T follicular helper cell (primary cell): Measurements from ENCODE around the gene TFAP2A.

Experiments
- DNase-seq: peaks from one replicate; pipeline ENCODE4 v3.0.0-alpha.2; 2020; ENCODE audit warnings: low read depth

The TFAP2A gene

DNA sequence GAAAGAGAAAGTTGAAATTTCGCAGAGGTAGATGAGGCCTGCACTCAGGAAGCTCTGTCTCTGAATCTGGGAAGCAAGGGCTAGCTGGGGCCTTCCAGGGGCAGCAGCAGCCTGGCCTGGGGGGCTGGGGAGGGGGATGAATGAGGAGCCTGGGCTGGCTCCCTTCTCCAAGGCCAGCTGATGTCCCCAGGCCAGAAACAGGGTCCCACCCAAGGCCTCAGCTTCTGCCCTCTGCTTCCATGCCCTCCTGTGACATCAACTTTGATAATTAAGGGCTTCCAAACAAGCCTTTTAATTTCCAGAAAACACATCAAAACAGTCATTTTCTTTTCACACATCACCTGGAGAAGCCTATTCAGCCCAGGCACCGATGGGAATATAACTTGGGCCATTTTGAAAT, 15.4 kb downstream of the TFAP2A start:
- no peak for DNase-seq

DNA sequence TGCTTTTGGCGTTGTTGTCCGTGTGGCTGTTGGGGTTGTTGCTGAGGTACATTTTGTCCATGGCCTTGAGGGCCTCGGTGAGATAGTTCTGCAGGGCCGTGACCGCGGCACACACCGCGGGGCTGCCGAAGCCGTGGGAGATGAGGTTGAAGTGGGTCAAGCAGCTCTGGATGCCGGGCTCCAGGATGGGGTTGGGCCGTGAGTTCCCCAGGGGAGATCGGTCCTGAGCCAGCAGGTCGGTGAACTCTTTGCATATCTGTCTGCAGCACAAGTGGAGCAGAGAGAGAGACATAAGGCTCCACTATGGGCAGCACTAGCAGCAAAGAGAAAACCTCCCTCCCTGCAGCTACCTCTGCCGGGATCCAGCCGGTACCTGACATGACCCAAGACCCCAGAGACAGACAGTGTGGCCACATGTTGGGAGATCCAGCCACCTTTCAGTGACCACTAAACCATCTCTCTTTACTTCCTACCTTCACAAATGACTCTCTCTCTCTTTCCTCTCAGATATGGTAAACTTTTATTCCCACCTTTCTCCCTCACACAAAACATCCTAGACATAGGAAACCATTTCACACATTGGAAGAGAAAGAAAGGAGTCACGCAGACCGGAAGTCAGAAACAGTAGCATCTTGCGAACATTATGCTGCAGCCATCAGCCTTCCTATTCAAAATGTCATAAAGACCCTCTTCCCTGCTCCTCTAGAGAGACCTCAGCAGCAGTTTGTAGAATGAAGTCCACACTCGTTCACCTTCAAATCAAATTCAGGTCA, 16.2 kb downstream of the TFAP2A start:
- DNase-seq: no peak

DNA sequence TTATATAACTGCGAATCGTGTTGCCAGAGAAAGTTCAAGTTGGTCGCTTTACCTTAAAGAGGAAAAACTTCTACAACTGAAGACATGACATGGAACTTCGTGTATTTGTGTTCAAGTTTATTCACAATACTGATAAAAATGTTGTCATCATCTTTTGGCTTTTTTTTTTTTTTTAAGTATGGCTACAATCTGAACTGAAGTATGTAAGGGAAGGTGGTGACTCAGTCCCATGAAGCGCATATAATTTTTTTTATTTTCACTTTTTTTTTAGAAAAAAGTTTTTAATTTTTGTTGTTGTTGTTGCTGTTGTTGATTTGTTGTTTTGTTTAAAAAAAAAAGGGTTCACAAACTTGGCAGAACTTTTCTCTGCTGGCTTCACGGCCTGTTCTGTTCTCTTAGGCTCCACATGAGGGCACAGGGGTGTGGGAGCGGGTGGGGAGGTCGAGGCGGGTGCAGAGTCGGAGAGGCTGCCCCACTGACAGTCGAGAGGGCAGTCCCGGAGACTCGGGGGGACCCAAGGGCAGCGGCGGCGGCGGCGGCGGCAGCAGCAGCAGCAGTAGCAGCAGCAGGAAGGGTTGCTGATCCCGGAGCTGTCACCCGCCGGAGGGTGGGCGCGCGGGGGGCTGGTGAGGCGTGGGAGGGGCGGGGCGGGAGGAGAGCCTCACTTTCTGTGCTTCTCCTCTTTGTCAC, 17.0 kb downstream of the TFAP2A start:
- DNase-seq: no peak

DNA sequence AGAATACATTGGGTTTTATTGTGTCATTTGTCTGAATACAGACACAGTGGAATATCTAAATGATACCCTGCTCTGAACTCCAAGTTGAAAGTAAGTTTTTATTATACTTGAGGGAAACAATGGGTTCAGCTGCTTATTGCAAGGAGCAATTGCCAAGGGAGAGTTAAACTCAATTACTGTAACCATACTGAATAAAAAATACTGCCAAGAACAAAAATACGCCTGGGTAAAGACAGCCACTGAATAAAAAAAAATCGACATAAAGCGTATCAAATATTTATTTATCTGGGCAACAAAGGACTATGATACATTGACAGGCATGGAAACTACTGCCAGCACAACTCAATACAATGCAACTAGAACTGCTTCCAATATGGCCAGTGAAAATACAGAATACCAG, 18.1 kb downstream of the TFAP2A start:
- no peak for DNase-seq

DNA sequence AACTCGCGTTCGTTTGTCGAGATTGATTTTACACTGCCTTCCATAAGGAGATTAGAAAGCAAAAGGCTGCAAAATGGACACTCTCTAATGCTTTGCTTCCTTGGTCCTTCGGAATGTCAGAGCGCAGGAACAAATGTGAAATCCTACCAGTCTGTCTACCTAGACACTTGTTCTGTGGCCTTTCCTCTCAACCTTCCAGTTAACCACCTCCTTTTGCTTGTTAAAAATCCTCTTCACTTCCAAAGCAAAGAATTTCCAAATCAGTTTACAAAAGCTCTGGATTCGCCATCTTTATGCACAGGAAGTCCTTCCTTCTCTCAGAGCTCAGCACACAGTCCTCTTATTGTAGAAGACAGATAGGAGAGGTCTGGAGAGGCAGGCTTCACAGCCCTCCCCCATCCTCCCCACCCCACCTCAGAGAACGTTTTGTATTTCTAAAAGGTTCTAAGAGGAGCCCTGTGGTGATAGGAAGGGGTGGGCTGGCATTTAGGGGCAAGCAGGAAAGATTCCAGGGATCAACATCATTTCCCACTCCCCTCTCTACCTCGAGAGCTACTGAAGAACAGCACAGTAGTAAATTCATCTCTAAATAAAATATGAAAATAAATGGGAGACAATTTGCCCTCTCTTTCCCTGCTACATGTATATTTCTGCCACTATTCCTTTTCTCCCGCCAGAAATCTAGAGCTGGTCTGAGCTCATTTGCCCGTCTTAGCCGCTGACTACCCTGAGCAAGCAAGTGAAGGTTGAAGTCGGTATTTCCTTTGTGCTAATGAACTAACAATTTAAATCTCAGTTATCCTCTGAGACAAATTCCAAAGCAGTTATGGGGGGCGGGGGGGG, 18.9 kb downstream of the TFAP2A start:
- no peak for DNase-seq

DNA sequence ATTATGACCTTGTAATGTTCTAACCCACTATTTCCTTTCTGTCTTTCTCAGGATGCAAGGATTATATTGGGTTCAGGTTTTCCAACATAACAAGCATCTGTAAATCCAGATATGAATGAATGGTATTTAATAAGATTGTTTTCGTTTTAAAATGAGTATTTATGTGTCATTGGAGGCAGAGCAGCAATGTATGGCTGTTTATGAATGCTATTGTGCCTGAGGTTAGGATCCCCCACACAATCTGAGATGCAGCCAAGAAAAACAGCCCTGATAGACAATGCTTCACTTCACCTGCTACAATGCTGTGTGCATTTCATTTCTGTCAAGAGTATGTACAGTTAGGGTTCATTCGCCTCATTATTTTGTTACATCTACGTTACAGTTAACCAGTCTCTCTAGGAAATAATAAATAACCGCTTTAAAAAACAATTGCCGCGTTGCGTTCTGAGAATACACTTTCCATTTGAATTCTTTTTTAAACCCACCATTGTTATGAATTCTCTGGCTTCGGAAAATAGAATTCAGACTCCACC, 19.6 kb downstream of the TFAP2A start:
- DNase-seq: no peak

DNA sequence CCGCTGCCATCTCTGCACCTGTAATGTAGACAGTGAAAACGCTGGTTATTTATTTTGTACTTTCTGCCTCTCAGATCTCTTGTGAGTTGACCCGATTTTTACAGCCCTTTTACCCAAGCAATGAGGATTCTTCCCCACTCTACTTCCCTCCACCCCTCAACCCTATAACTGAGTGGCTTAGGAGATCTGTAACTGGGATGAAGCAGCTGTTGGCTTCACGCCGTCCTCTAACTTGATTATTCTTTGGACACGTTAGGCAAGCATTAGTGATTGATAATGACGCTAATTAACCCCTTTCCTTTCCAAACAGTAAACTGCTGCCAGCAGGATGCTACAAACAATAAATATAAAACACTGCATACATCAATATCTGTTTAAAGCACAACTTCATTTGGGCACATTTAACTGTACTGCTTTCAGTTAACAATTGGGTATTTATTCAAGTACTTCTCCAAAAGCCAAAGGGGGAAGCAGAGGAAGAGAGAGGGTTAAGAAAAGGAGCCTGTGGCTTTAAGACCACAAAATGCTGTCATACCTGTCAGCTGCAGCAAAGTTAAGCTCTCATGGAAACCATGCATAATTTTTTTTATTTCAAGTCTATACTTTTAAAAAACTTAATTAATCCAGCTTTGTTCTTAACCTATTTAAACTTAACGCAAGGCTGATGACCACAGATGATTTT, 21.2 kb downstream of the TFAP2A start:
- DNase-seq: no peak

DNA sequence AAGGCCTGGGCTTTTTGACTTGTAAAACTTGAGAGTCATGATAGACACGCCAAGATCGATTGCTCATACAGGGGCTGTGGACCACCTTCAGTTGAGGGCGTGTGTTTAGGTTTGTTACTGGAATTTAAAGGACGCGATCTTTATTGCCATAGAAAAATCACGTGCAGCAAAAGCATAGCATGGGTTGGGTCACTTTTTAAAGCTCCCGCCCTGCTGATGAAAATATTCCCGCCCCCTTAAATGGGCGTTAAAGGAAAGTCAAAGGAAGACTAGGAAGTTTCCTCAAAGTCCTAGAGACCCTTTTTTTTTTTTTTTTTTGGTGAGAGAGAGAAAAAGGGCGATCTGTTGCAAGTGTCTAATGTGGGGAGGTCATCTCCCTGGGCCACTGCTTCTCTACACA, 23.1 kb downstream of the TFAP2A start:
- no peak for DNase-seq

DNA sequence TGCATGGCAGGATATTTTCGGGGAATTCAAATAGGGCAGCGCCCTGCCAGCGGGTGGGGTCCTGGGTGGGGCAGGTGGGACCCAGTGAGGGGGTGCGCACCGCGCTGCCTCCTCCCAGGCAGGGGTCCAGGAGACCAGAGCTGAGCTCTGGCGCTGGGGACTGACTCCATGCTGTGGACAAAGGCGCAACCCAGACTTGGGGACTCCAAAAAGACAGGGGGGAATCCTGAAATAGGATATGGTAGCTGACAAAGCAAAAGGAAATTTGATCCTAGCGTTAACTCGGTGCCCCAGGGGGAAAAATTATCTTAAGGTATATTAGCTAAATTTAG, 23.6 kb downstream of the TFAP2A start:
- no peak for DNase-seq

DNA sequence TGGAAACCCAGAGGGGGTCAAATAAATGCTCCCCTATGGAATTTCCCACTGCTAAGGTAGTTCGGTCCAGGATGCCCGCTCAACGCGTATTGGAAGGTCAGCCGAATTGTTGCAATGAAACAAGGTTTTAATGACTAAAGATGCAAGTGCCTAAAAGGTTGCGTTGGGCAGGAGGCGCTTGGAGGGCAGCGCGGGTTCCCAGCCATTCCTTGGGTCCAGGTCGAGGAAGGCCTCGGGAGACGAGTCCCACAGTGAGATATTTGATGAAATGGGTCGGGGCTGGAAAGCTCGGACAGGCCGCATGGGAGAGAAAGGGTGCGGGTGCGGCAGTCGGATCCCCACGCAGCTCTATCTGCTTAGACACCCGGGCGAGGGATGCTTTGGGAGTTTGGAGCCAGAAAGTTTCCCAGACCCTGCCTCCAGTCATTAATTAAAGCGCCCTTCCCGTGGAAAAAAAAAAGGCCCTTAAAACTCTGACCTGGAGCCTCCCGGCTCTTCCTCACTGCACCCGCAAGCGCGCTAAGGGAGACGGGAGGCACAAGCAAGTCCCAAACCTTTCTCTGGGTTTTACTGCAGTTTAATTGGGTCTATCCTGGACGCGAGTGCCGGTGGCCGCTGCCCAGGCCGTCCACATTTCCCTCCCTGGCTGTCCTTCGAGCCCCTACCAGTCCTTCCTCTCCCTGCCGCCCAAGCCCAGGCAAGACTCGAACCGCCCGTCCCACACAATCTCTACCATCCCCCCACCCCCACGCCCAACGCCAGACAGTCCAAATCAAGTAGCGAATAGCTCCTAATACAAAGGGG, 24.2 kb downstream of the TFAP2A start:
- DNase-seq: no peak

DNA sequence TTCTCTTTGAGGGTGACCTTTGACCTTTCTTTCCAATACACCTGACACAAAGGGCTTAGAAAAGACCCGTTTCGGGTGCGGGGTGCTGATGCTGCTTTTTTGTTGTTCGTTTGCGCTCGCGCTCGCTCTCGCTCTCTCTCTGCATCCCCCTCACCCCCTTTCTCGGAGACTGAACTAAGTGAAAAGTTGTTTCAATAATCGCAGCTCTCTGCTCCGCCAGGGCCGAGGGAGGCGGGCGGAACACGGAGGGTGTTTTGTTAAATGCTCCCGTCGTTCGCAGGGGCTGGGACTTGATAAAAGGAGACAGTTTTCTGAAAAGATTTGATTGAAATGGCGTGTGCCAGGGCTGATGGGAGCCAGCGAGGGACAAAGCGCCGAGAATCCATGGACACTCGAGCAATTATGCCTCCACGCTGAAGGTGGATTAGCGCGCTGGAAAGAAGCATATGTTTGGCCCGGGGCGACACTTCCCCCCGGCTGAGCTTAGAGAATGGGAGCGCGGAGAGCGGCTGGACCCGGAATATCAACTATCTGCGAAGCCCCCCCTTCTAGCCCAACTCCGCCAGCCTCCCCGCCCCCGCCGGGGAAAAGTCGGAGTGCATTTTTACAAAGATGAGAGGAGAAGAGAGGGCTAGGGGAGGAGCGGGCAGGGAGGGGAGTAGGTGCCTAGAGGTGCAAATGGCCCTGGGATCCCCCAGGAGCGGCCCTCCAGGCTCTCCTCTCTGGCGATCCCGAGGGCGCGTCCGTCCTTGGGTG, 25.0 kb downstream of the TFAP2A start:
- no peak for DNase-seq

DNA sequence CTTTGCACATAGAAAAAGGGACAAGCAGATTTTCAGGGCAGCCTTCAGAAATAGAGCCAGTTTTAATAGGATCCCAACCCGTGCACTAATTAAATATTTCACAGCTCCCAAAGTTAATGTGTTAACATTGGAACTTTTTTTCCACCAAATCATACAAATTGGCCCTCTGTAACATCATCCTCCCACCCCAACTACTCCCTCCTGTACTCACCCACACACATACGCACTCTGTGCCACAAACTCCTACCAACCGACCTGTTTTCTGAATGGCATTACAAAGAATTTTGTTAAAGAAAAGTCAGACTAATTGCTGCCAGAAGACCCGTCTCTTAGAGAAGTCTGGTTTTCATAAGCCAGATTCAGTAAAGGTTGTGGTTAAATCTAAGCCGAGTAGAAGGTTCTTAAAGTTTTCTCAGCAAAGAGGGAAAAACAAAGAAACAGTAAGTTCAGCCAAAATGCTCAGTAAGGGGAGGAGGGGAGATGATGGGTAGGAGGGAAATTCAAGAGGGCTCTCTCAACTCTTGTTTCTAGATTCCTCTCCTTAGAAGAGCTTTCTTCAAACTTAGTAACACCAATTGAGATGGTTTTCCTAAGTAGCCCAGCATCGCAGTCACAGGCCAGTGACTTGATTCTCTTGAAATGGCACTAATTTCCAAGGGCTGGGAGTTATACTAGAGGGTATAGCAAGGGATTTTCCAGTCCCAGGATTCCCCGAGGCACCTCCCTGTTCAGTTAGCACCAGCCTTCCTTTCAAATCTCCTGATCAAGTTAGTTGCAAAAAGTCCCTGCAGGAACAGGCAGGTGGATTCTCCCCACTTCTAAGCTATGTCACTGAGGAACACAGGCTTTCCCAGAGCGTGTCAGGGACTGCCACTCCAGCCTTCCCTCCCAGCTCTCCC, 27.9 kb downstream of the TFAP2A start:
- no peak for DNase-seq

DNA sequence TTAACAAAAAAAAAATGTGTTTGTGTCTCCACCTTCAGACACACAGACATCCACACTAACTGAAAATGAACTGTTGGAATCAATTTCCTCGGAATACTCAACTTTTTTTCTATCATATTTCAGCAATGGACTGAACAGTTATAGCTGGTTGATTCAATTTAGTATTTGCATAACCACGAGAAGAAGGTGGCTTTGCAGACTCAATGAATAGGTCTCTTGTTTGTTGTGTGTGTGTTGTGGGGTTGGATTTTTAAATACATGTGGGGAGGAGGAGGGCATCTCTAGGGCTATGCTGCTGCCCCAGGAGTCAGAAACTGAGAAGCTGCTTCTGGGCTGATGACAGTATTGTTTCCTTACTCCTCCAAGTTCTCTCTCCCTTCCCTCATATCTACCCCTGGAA, 28.7 kb downstream of the TFAP2A start:
- no peak for DNase-seq

DNA sequence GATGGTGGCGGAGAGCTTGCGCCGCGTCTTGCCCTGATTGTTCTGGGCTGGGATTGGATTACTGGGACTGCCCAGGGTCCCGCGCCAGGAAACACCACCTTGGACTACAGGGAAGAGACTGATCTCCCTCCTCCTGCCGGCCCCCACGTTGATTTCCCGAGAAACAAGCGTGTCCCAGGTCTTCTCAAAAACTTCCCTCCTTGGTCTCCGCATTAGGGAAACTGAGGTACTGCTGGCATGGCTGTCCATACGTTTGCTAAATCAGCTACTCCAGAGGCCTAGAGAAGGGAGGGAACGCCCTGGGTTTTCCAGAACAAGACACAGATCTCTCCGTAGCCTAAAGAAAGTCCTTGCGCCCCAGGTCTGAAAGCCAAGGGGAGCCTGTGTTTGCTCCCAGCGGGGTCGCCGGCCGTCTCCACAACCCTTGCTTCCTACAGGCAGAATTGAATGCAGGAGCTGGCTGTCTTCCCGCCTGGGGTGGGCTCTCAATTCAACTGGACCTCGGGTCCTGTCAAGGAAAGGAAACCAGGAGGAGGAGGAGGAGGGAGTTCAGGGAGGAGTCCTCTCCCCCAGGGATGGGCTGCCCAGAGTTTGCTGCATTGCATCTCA, 29.2 kb downstream of the TFAP2A start:
- DNase-seq: no peak

DNA sequence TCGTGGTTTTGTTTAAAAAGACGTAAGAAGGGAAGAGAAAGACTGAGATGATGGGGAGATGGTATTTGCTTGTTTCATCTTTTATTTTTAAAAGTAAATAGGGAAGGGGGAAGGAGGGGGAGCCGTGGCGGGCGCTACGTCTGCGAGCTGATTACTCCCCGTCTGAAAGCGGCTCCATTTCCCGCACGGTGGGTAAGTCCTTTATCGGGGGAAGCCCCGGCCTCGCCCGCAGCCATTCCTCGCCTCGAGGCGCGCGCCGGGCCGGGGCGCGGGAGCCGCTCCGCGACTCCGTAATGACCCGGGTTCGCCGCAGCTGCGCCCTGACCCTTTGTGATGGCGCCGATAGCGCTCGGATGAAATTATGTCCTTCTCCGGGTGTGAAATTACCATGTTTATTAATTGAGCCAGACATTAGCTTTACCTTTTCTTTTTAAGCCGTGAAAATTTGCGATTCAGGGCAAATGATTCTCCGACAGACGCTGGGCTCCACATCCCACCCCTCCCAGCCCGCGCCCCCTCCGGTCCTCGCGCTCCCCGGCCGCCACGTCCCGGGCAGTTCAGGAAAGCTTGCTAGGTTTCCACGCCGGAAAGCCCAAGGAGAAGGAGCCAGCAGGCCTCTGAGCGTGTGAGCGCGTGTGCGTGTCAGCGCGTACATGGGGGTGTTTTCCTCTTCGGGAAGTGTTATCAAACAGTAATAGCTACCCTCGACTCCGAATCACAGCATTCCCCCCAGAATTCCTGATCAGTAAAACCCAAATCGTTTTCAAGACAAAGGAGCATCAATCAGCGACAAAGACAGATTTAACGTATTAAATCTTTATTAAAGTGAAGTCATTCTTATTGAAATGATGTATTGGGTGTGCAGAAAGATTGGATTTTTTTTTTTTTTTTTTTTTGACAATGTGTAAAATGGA, 30.0 kb downstream of the TFAP2A start:
- no peak for DNase-seq

DNA sequence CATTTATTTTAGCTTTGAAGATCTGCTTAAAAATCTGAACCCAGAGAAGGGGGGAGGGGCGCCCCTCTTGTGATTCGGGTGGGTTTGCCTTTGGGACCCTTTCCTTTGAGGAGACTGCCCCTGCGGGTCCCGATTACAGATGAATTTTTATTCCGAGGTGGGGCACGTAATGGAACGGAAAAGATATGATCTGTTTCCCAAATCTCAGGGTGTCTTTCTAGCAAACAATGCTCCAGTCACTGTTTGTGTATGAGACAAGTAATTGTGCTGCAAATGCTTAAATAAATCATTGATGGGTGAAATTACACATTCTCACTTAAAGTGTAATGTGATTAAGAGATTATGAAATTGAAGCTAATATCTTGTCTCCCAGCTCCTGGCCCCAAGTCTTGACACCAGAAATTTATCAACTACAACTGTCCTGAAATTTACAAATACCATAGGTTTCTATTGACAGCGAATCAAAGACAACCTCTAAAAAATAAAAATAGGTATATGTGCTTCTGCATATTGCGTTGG, 30.7 kb downstream of the TFAP2A start:
- no peak for DNase-seq

DNA sequence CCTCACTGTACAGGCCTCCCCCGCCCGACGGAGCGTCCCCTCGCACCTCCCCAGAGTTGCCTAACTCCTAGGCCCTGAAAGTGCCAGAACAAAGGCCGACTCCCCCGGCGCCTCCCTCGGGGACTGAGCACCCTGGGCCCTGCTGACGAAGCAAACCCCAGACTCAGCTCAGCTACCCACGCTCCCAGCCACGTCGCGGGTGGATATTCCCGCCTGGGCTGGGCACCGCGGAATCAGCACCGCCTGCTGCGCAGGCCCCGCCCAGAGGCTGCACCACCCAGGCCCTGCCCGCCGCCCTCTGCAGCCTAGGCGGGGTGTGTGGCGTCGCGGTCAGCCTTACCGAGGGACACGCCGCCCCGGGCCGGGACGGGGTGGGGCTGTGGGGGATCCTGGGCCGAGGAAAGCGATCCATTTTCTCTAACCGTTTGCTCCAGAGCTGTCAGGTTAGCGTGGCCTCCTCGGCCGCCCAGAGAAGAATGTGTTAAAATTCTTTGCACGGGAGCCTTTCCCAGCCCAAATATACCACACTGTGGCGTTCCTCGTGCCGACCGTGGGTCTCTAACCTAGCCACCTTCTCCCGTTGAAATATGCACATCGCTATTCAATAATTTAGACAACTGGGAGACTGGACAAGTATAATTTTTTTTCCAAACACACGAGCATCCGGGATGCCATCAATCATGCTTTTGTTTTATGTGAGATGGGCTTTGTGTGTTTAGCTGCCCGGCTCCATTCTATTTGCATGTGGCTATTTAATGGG, 31.4 kb downstream of the TFAP2A start:
- no peak for DNase-seq
